Progenitor cell of endocrine pancreas (in vitro differentiated cells): Measurements from ENCODE around the gene RAB40B. TPM values are rescaled to one million over a fixed set of nuclear protein-coding genes. Genes with fewer than 3 reads are reported as not detected.
"Not testable (repeated sequence)": the region's sequence is repeated elsewhere in the genome, so short reads cannot be mapped to it uniquely, and the experiment has no call there.

Source experiments
- DNase-seq: peaks from one replicate; pipeline ENCODE4 v3.0.0; 2021; ENCODE audit warnings: low spot score; ENCODE audit not compliant: unreplicated experiment
- H3K27ac Mint-ChIP-seq: 2 replicates; pipeline ENCODE4 v1.8.0; 2021; ENCODE audit warnings: mild to moderate bottlenecking, moderate library complexity, mixed read lengths
- H3K27me3 Mint-ChIP-seq: 2 replicates; pipeline ENCODE4 v1.8.0; 2021; ENCODE audit warnings: mixed read lengths
- H3K36me3 Mint-ChIP-seq: 2 replicates; pipeline ENCODE4 v1.8.0; 2022; ENCODE audit warnings: mixed read lengths; ENCODE audit not compliant: insufficient read depth
- H3K4me1 Mint-ChIP-seq: 2 replicates; pipeline ENCODE4 v1.8.0; 2021; ENCODE audit warnings: low read depth, mixed read lengths
- H3K4me3 Mint-ChIP-seq: 2 replicates; pipeline ENCODE4 v1.8.0; 2021; ENCODE audit warnings: low read depth, mild to moderate bottlenecking, moderate library complexity, mixed read lengths
- H3K9me3 Mint-ChIP-seq: 2 replicates; pipeline ENCODE4 v1.8.0; 2021; ENCODE audit warnings: low read depth, mixed read lengths
- CTCF ChIP-seq: fragments of 200-600 bp; sonication (generic); IDR thresholded peaks from one replicate; pipeline ENCODE4 v1.5.0; 2021; ENCODE audit warnings: antibody characterized with exemption, mild to moderate bottlenecking; ENCODE audit not compliant: unreplicated experiment
- long read RNA-seq: library from polyadenylated mRNA; unstranded; transcript quantifications from one replicate; pipeline ENCODE4 v2.0.0, GENCODE V29; 2020
- total RNA-seq: library from RNA; stranded (reverse); gene quantifications from 2 replicates; pipeline ENCODE4 v1.2.1, GENCODE V29; 2021

Gene RAB40B
- total RNA-seq, result 13.3 and 14.3 TPM in 2 replicates
- long read RNA-seq, partial matches to known transcripts, result 1 of 2 reads
- long read RNA-seq, other reads (novel, unspliced or antisense), result 1 of 2 reads

GRCh38 chr17:82698065-82698973, at the start of gene RAB40B:
Gene RAB40B (minus strand): TSS chr17:82698698. CDS start chr17:82698596, 102 bp downstream.
- peak; percentile 99 for DNase-seq
- no peak for TF ChIP-seq CTCF
- H3K27me3 Mint-ChIP-seq, result peaks cover 32% of the 10 kb centered on the region
- peak within 1 kb of the TSS; percentile 71 for H3K27ac Mint-ChIP-seq
- H3K9me3 Mint-ChIP-seq, result peaks cover 7% of the 10 kb centered on the region
- H3K36me3 Mint-ChIP-seq, result peaks cover 14% of the 10 kb centered on the region
- peak within 1 kb of the TSS; percentile 84 for H3K4me3 Mint-ChIP-seq
- H3K4me1 Mint-ChIP-seq, result peaks cover 2% of the 10 kb centered on the region

- Mint-ChIP-seq H3K36me3 (peaks cover 54% of the 10 kb centered on the region), H3K9me3 (peaks cover 23% of the 10 kb centered on the region), H3K27me3 (peaks cover 10% of the 10 kb centered on the region), H3K27ac (no peak overlapping the region), H3K4me3 (no peak overlapping the region), H3K4me1 (no peaks in the 10 kb centered on the region)
- no peak for TF ChIP-seq CTCF
- DNase-seq, result no peak
These were observed 47.0 kb upstream of the RAB40B start for GRCh38 chr17:82745524-82745923.

GRCh38 chr17:82744736-82745135, 46.2 kb upstream of the RAB40B start:
- not testable (repeated sequence) for H3K4me3 Mint-ChIP-seq, H3K27me3 Mint-ChIP-seq, DNase-seq, H3K4me1 Mint-ChIP-seq, H3K27ac Mint-ChIP-seq
- Mint-ChIP-seq H3K36me3 (peaks cover 62% of the 10 kb centered on the region), H3K9me3 (peaks cover 29% of the 10 kb centered on the region)

GRCh38 chr17:82743344-82744219, 45.1 kb upstream of the RAB40B start:
- no peak for DNase-seq
- Mint-ChIP-seq H3K27ac (no peak overlapping the region), H3K4me1 (no peaks in the 10 kb centered on the region), H3K9me3 (peaks cover 29% of the 10 kb centered on the region), H3K27me3 (no peaks in the 10 kb centered on the region), H3K36me3 (peaks cover 59% of the 10 kb centered on the region), H3K4me3 (no peak overlapping the region)
- no peak for TF ChIP-seq CTCF

GRCh38 chr17:82740906-82741759, 42.6 kb upstream of the RAB40B start:
- Mint-ChIP-seq H3K27ac (no peak overlapping the region), H3K4me3 (no peak overlapping the region), H3K9me3 (peaks cover 26% of the 10 kb centered on the region), H3K4me1 (peaks cover 2% of the 10 kb centered on the region), H3K36me3 (peaks cover 56% of the 10 kb centered on the region), H3K27me3 (no peaks in the 10 kb centered on the region)
- TF ChIP-seq CTCF, result no peak
- DNase-seq, result no peak
